Measurements from ENCODE around the gene POU2AF1. TPM values are rescaled to one million over a fixed set of nuclear protein-coding genes. Genes with fewer than 3 reads are reported as not detected.

Gene POU2AF1
- total RNA-seq, 3 donors from 2014 or later: 4.3 to 10.8 (median 7.5) TPM

GRCh38 chr11:111386611-111387150, 7.6 kb upstream of the POU2AF1 start:
- H3K27me3 Mint-ChIP-seq (ENCODE audit: low read depth): peaks cover 3% of the 10 kb centered on the region
- no peaks in the 10 kb centered on the region for H3K36me3 Mint-ChIP-seq (ENCODE audit: insufficient read depth)
- DNase-seq (no peak), ATAC-seq (no peak)
- no peak overlapping the region for H3K4me3 Mint-ChIP-seq
- peaks cover 16% of the 10 kb centered on the region for H3K4me1 Mint-ChIP-seq (ENCODE audit: low read depth)
- no peaks in the 10 kb centered on the region for H3K9me3 Mint-ChIP-seq

GRCh38 chr11:111384494-111384893, 5.4 kb upstream of the POU2AF1 start:
- Mint-ChIP-seq H3K4me1 (ENCODE audit: low read depth) (peaks cover 34% of the 10 kb centered on the region), H3K4me3 (no peak overlapping the region), H3K9me3 (peaks cover 3% of the 10 kb centered on the region), H3K36me3 (ENCODE audit: insufficient read depth) (no peaks in the 10 kb centered on the region), H3K27me3 (ENCODE audit: low read depth) (peaks cover 3% of the 10 kb centered on the region)
- no peak for ATAC-seq
- DNase-seq: no peak

- no peak for DNase-seq
- Mint-ChIP-seq H3K4me1 (ENCODE audit: low read depth) (peaks cover 44% of the 10 kb centered on the region), H3K9me3 (peaks cover 3% of the 10 kb centered on the region), H3K27me3 (ENCODE audit: low read depth) (no peaks in the 10 kb centered on the region), H3K36me3 (ENCODE audit: insufficient read depth) (no peaks in the 10 kb centered on the region), H3K4me3 (no peak overlapping the region)
- no peak for ATAC-seq
Measured at GRCh38 chr11:111382451-111382850, 3.4 kb upstream of the POU2AF1 start.

GRCh38 chr11:111379602-111380136, 594 bp upstream of the POU2AF1 start:
- DNase-seq (peak; percentile 51), ATAC-seq (no peak)
- no peaks in the 10 kb centered on the region for H3K27me3 Mint-ChIP-seq (ENCODE audit: low read depth)
- peak overlapping the region; percentile 77 for H3K4me3 Mint-ChIP-seq
- H3K9me3 Mint-ChIP-seq: peaks cover 3% of the 10 kb centered on the region
- H3K36me3 Mint-ChIP-seq (ENCODE audit: insufficient read depth): no peaks in the 10 kb centered on the region
- H3K4me1 Mint-ChIP-seq (ENCODE audit: low read depth): peaks cover 60% of the 10 kb centered on the region

- no peaks in the 10 kb centered on the region for H3K36me3 Mint-ChIP-seq (ENCODE audit: insufficient read depth)
- H3K27me3 Mint-ChIP-seq (ENCODE audit: low read depth): no peaks in the 10 kb centered on the region
- no peak for DNase-seq
- H3K9me3 Mint-ChIP-seq: peaks cover 3% of the 10 kb centered on the region
- peak overlapping the region; percentile 77 for H3K4me3 Mint-ChIP-seq
- no peak for ATAC-seq
- peaks cover 63% of the 10 kb centered on the region for H3K4me1 Mint-ChIP-seq (ENCODE audit: low read depth)
Measured at GRCh38 chr11:111378185-111378860, 752 bp downstream of the POU2AF1 start.

GRCh38 chr11:111376181-111376871, 2.7 kb downstream of the POU2AF1 start:
- peak in 1 of 2 donors; percentile 3 for ATAC-seq
- Mint-ChIP-seq H3K9me3 (peaks cover 3% of the 10 kb centered on the region), H3K27me3 (ENCODE audit: low read depth) (no peaks in the 10 kb centered on the region), H3K4me3 (no peak overlapping the region), H3K36me3 (ENCODE audit: insufficient read depth) (no peaks in the 10 kb centered on the region), H3K4me1 (ENCODE audit: low read depth) (peaks cover 60% of the 10 kb centered on the region)
- DNase-seq: no peak

- H3K4me1 Mint-ChIP-seq (ENCODE audit: low read depth): peaks cover 45% of the 10 kb centered on the region
- ATAC-seq: no peak
Measured at GRCh38 chr11:111373590-111373989, 5.5 kb downstream of the POU2AF1 start.

GRCh38 chr11:111372538-111372937, 6.5 kb downstream of the POU2AF1 start:
- no peaks in the 10 kb centered on the region for H3K27me3 Mint-ChIP-seq (ENCODE audit: low read depth)
- H3K4me1 Mint-ChIP-seq (ENCODE audit: low read depth): peaks cover 35% of the 10 kb centered on the region
- no peak for DNase-seq
- no peak overlapping the region for H3K4me3 Mint-ChIP-seq
- H3K36me3 Mint-ChIP-seq (ENCODE audit: insufficient read depth): no peaks in the 10 kb centered on the region
- no peak for ATAC-seq
- no peaks in the 10 kb centered on the region for H3K9me3 Mint-ChIP-seq

More at GRCh38 chr11:111373590-111373989, 5.5 kb downstream of the POU2AF1 start:
- H3K4me3 Mint-ChIP-seq: peak overlapping the region; percentile 16
- H3K36me3 Mint-ChIP-seq (ENCODE audit: insufficient read depth): no peaks in the 10 kb centered on the region
- no peaks in the 10 kb centered on the region for H3K27me3 Mint-ChIP-seq (ENCODE audit: low read depth)
- no peaks in the 10 kb centered on the region for H3K9me3 Mint-ChIP-seq
- DNase-seq: no peak

- Mint-ChIP-seq H3K4me3 (no peak overlapping the region), H3K27me3 (ENCODE audit: low read depth) (no peaks in the 10 kb centered on the region), H3K36me3 (ENCODE audit: insufficient read depth) (no peaks in the 10 kb centered on the region), H3K4me1 (ENCODE audit: low read depth) (peaks cover 23% of the 10 kb centered on the region), H3K9me3 (no peaks in the 10 kb centered on the region)
- DNase-seq (no peak), ATAC-seq (peak; percentile 77 to 83)
Measured at GRCh38 chr11:111370902-111371578, 8.0 kb downstream of the POU2AF1 start.

- H3K4me1 Mint-ChIP-seq (ENCODE audit: low read depth): peaks cover 20% of the 10 kb centered on the region
- no peak for ATAC-seq
Measured at GRCh38 chr11:111370270-111370901, 8.7 kb downstream of the POU2AF1 start.

GRCh38 chr11:111368285-111368560, 10.9 kb downstream of the POU2AF1 start:
- H3K36me3 Mint-ChIP-seq (ENCODE audit: insufficient read depth): no peaks in the 10 kb centered on the region

More at GRCh38 chr11:111370270-111370901, 8.7 kb downstream of the POU2AF1 start:
- Mint-ChIP-seq H3K36me3 (ENCODE audit: insufficient read depth) (no peaks in the 10 kb centered on the region), H3K9me3 (no peaks in the 10 kb centered on the region), H3K27me3 (ENCODE audit: low read depth) (no peaks in the 10 kb centered on the region), H3K4me3 (no peak overlapping the region)
- DNase-seq: no peak

GRCh38 chr11:111367411-111368284, 11.4 kb downstream of the POU2AF1 start:
- H3K36me3 Mint-ChIP-seq (ENCODE audit: insufficient read depth): no peaks in the 10 kb centered on the region
- peaks cover 18% of the 10 kb centered on the region for H3K4me1 Mint-ChIP-seq (ENCODE audit: low read depth)
- DNase-seq (no peak), ATAC-seq (no peak)
- H3K4me3 Mint-ChIP-seq: no peak overlapping the region
- H3K9me3 Mint-ChIP-seq: no peaks in the 10 kb centered on the region
- no peaks in the 10 kb centered on the region for H3K27me3 Mint-ChIP-seq (ENCODE audit: low read depth)

More at GRCh38 chr11:111368285-111368560, 10.9 kb downstream of the POU2AF1 start:
- DNase-seq (no peak), ATAC-seq (no peak)
- no peaks in the 10 kb centered on the region for H3K9me3 Mint-ChIP-seq
- no peak overlapping the region for H3K4me3 Mint-ChIP-seq
- peaks cover 18% of the 10 kb centered on the region for H3K4me1 Mint-ChIP-seq (ENCODE audit: low read depth)
- no peaks in the 10 kb centered on the region for H3K27me3 Mint-ChIP-seq (ENCODE audit: low read depth)
